ENCODE measurements around the gene SUSD1.

The SUSD1 gene

GRCh38 chr9:112037281-112038016, 137.6 kb downstream of the SUSD1 start:
- DNase-seq = no peak

GRCh38 chr9:112035166-112035826, 139.8 kb downstream of the SUSD1 start:
- in situ Hi-C loops (cut with HindIII; ENCODE audit: low pct_ligation_motif_present, low pct_unique_long_range_greater_than_20kb, low sequenced_read_pairs) = no loop called here
- DNase-seq = no peak

More at GRCh38 chr9:112037281-112038016, 137.6 kb downstream of the SUSD1 start:
- in situ Hi-C loops (cut with HindIII; ENCODE audit: low pct_ligation_motif_present, low pct_unique_long_range_greater_than_20kb, low sequenced_read_pairs) = no loop called here

- no peak for DNase-seq
- in situ Hi-C loops (cut with HindIII; ENCODE audit: low pct_ligation_motif_present, low pct_unique_long_range_greater_than_20kb, low sequenced_read_pairs) = no loop called here
Observed at GRCh38 chr9:112034216-112034611, 140.9 kb downstream of the SUSD1 start.

GRCh38 chr9:112033237-112034215, 141.6 kb downstream of the SUSD1 start:
- no peak for DNase-seq
- in situ Hi-C loops (cut with HindIII; ENCODE audit: low pct_ligation_motif_present, low pct_unique_long_range_greater_than_20kb, low sequenced_read_pairs) = no loop called here

GRCh38 chr9:112032743-112033142, 142.4 kb downstream of the SUSD1 start:
- in situ Hi-C loops (cut with HindIII; ENCODE audit: low pct_ligation_motif_present, low pct_unique_long_range_greater_than_20kb, low sequenced_read_pairs) = no loop called here
- no peak for DNase-seq

GRCh38 chr9:112032009-112032408, 143.1 kb downstream of the SUSD1 start:
- in situ Hi-C loops (cut with HindIII; ENCODE audit: low pct_ligation_motif_present, low pct_unique_long_range_greater_than_20kb, low sequenced_read_pairs) = no loop called here
- no peak for DNase-seq

GRCh38 chr9:112031400-112031799, 143.7 kb downstream of the SUSD1 start:
- in situ Hi-C loops (cut with HindIII; ENCODE audit: low pct_ligation_motif_present, low pct_unique_long_range_greater_than_20kb, low sequenced_read_pairs) = no loop called here
- DNase-seq = no peak

- peak; percentile 65 for DNase-seq
Observed at GRCh38 chr9:112029921-112030444, 145.1 kb downstream of the SUSD1 start.

GRCh38 chr9:112028242-112029221, 146.6 kb downstream of the SUSD1 start:
- in situ Hi-C loops (cut with HindIII; ENCODE audit: low pct_ligation_motif_present, low pct_unique_long_range_greater_than_20kb, low sequenced_read_pairs) = no loop called here
- DNase-seq = no peak

More at GRCh38 chr9:112029921-112030444, 145.1 kb downstream of the SUSD1 start:
- in situ Hi-C loops (cut with HindIII; ENCODE audit: low pct_ligation_motif_present, low pct_unique_long_range_greater_than_20kb, low sequenced_read_pairs) = no loop called here

- no peak for DNase-seq
- in situ Hi-C loops (cut with HindIII; ENCODE audit: low pct_ligation_motif_present, low pct_unique_long_range_greater_than_20kb, low sequenced_read_pairs) = no loop called here
Observed at GRCh38 chr9:112025850-112026249, 149.2 kb downstream of the SUSD1 start.

GRCh38 chr9:112021742-112022141, 153.4 kb downstream of the SUSD1 start:
- in situ Hi-C loops (cut with HindIII; ENCODE audit: low pct_ligation_motif_present, low pct_unique_long_range_greater_than_20kb, low sequenced_read_pairs) = no loop called here
- no peak for DNase-seq

- peak; percentile 96 for DNase-seq
- in situ Hi-C loops (cut with HindIII; ENCODE audit: low pct_ligation_motif_present, low pct_unique_long_range_greater_than_20kb, low sequenced_read_pairs) = no loop called here
Observed at GRCh38 chr9:112020680-112021596, 154.2 kb downstream of the SUSD1 start.

- in situ Hi-C loops (cut with HindIII; ENCODE audit: low pct_ligation_motif_present, low pct_unique_long_range_greater_than_20kb, low sequenced_read_pairs) = no loop called here
- no peak for DNase-seq
Observed at GRCh38 chr9:112017878-112018277, 157.2 kb downstream of the SUSD1 start.

GRCh38 chr9:112015736-112016135, 159.4 kb downstream of the SUSD1 start:
- in situ Hi-C loops (cut with HindIII; ENCODE audit: low pct_ligation_motif_present, low pct_unique_long_range_greater_than_20kb, low sequenced_read_pairs) = no loop called here
- DNase-seq = no peak

GRCh38 chr9:112015149-112015548, 159.9 kb downstream of the SUSD1 start:
- DNase-seq = no peak
- in situ Hi-C loops (cut with HindIII; ENCODE audit: low pct_ligation_motif_present, low pct_unique_long_range_greater_than_20kb, low sequenced_read_pairs) = no loop called here

- no peak for DNase-seq
- in situ Hi-C loops (cut with HindIII; ENCODE audit: low pct_ligation_motif_present, low pct_unique_long_range_greater_than_20kb, low sequenced_read_pairs) = no loop called here
Observed at GRCh38 chr9:112013266-112013665, 161.8 kb downstream of the SUSD1 start.

Data from ACHN (cell line).